ENCODE measurements around the gene ASB6.

- TF ChIP-seq CTCF (conservative IDR thresholded peaks at IDR 0.05; ENCODE audit: low read depth, low read length) (no peak), EZH2phosphoT487 (IDR thresholded peaks at IDR 0.05; ENCODE audit: borderline replicate concordance, low read length) (no peak), EZH2 (IDR thresholded peaks at IDR 0.05; ENCODE audit: low read length, unreplicated experiment) (no peak)
These were observed 1.7 kb downstream of the ASB6 start for GRCh38 chr9:129640086-129640870.
